Stimulated activated CD4-positive, alpha-beta T cell treated with anti-CD3 and anti-CD28 coated beads, Interleukin-1b, Interleukin-23, amount 100 ng/mL, for 24 hours (primary cell): Measurements from ENCODE around the gene KIAA2012.

Source experiments
- DNase-seq, 4 experiments: peaks; one replicate each; pipeline ENCODE4 v3.0.0-alpha.2; 2020; ENCODE audit warnings: low read depth in 4 of 4, low spot score in 1 of 4

Gene KIAA2012

DNA sequence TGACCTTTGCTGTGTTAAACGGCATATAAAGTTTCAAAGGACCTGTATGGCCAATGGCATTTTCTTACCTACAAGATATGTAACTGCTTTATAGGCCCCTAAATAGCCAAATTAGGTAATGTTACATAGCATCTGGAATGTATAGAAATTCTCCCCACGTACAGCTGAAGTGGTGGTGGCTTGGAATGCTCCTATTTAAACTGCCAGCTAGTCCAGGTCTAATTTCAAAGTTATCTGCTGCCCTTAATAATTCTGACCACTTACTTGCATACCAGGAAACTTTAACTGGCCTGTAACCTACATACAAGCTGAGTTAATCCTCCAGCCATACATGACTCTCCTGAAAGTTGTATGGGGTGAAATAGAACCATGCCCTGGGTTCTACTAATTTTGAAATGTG lies 1.3 kb downstream of the KIAA2012 start:
- no peak for DNase-seq

DNA sequence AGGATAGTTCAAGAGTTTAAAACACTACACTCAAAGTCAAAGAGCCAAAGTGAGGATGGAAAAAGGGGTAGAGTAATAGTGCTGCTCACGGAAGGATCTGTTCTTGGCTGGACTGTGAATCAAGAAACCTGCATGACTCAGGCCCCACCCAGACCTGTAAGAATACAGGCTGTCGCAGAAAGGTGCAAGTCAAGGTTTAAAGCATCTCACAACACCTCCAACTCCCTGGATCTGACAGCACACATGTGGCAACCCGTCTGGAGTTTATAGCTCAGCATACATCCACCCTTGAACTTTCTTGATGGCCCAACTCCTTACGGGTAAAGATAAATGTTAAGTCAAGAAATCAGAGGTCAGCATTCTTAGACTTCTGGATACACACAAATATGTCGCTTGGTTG lies 6.3 kb downstream of the KIAA2012 start:
- DNase-seq = no peak

DNA sequence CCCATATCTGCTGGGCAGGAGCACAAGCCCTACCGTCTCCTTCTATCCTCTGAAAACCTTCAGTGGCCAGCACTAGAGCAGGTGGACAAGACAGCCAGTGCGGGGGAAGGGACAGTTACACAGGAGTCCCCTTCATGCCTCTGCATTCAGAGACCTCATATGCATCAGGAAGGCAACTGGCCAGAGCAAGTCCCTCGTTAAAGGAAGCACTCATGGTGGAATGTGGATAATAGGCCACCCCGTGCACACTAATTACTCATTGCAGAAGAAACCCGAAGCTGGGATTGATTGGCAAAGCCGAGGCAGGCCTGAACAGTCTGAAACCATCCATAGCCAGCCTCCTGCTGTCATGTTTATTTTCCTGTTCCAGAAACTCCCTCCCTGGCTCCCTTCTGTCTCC lies 11.2 kb downstream of the KIAA2012 start:
- no peak for DNase-seq

DNA sequence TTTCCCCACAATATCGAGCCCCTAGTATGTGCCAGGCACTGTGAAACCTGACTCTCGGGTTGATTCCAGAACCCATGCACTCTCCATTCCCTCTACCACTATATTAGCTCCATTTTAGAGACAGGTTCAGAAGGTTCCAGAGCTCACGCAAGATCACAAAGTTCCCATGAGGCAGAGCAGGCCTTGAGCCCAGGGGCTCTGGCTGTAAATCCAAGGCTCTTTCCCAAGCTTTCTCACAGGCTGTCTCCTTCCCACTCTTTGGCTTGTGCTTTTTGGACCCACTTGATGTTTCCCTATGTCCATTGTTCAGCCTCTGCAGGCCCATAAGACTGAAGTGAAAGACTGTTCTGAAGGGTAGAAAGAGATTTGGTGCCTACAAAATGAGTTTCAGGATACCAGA lies 15.7 kb downstream of the KIAA2012 start:
- no peak for DNase-seq

DNA sequence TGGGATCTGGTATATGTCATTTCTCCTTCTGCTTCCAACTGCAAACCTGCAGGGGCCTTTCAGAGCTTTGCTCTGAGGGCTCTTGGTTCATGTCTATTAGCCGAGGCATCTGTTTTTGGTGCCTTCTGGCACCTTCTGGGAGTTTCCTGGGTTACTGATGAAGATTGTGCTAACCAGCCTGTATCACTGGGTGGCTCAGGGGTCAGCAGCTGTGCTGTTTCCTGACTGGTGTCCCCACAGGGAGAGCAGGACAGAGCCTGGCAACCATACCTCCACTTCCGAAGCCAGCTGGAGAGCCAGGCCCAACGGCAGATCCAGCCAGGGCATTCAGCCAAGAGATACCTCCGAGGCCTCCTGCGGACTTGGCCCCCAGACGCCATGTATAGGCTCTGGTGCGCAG lies 17.5 kb downstream of the KIAA2012 start:
- DNase-seq = no peak

DNA sequence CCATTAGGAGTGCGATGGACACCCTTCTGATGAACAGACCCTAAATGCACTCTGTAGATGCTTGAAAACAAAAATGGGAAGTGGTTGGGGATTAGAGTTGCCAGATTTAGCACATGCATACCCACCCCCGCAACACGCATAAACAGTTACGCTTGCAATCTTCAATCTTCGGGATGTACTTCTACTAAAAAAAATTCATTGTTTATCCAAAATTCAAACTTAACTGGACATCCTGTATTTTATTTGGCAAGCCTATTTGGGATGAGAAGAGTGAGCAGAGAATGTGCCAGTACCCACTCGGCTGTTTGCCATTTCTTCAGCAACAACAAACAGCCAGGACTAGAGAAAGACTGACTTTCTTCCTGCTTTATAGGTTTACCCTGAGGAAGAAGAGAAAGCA lies 18.4 kb downstream of the KIAA2012 start:
- DNase-seq = no peak

DNA sequence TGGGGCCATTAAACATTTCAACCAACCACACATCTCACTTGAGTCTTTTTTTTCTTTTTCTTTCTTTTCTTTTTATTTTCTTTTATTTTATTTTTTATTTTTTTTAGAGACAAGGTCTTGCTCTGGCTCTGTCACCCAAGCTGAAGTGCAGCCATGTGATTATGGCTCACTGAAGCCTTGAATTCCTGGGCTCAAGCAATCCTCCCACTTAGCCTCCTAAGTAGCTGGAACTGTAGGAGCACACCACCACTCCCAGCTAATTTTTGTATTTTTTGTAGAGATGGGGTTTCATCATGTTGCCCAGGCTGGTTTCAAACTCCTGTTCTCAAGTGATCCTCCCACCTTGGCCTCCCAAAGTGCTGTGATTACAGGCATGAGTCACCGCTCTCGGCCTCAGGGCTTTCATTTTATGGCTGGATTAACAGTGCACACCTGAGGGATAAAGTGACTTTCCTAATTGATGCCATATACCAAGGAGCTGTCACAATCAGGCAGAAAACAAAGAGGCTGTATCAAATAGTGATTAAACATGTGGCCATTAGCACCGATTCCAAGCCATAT lies 21.5 kb downstream of the KIAA2012 start:
- DNase-seq = no peak

DNA sequence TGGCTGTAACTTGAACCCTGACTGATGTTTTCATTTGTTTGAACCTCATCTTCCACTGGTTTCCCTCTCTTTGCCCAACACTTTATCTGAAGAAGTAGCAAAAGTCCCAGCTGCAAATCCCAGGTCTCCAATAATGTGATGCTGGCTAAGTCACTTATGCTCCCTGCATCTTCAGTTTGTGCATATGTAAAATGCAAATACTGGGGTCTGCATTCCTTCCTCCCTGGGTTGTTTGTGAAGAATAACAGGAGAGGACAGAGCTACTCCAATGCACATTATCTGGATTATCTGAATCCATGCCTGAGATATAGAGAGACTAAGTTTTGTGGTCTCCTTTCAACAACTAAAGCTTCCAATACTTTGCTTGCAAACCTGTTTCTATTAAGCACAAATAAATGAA lies 22.2 kb downstream of the KIAA2012 start:
- DNase-seq = no peak

DNA sequence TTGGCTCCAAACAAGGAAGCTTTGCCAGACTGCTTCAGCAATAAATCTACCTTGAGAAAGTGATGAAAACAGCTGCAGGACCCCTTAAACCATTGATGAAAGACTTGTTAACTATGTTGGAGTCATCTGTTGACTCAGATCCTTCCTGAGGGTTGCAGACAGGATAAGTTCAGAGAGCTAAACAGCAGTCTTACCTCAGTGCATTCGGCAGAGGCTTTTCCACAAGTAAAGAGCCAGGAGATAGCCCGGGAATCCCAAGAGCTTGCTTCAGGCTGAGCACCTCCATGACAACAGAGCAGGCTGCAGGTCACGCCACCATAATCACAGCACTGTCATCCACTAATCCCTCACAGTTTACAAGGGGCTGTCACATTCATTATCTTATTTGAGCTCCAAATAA lies 23.7 kb downstream of the KIAA2012 start:
- no peak for DNase-seq

DNA sequence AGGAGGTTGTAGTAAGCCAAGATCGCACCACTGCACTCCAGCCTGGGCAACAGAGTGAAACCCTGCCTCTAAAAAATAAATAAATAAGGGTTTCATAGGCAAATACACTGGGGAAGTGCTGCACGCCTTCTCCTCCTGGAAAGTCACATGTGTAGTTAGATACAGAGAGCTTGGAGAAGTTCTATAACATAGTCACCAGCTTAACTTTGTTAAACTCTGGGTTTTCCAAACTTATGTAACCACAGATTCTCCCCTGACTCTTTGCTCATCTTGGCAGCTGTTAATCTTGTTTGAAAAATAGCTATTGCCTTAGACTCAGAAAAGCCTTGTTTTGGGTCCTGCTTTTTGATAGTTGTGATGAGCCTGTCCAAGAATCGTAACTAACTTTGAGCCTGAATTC lies 25.2 kb downstream of the KIAA2012 start:
- no peak for DNase-seq

DNA sequence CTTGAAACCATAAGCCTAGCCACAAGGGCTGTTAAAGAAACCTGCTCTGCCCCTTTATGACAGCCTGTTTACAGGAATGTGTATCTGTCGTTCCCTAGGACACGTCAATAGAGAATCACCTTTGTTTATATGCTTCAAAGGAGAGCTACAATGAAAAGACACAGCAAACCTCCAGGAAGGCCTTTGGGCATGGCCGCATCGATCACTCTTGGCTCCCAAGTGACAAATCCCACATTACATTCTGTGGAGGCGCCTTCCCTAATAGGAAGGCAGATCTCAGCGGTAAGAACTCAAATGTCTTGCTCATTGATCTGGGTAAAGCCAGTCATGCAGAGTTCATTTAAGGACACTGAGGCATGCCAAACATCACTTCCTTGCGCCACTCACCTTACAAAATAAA lies 26.5 kb downstream of the KIAA2012 start:
- no peak for DNase-seq

DNA sequence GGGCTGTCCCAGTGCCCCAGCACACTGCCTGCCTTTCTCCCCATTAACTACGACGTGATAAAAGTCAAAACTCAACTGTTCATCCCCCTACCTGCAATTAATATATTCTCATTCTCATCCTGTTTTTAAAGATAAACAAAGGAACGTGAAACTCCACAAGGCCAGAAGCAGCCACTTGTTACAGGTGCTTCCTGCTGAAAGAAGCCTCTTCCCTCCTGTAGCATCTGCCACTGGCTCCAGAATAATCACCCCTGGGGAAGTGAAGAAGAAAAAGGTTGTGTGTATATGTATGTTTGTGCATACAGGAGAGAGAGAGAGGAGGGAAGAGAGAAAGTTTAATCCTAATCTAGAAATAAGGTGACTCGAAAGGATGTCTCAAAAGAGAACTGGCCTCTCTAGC lies 27.1 kb downstream of the KIAA2012 start:
- no peak for DNase-seq

DNA sequence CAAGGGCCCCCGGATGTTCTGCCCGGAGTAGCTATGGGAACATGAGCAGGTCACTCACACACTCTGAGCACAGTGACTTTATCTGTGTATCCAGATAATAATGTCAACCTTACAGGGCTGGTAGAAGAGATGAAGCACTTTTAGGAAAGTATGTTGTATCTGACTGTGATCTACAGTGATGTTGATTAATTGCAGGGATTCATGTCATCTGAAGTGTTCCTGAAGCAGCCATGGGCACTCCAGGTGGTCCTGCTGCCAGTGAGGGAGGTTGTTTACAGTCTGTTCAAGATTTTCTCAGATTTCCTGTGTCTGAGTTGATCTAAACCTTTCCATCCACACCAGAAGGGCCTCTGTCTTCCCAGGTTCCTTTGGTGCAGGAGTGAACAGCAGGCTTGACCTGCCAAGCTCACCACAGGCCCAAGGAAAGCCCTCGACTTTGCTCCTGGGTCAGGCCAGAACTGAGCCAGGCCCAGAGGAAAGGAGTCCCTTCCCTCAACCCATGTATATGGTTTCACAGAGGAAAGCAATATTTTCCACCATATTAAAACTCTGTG lies 28.0 kb downstream of the KIAA2012 start:
- no peak for DNase-seq

DNA sequence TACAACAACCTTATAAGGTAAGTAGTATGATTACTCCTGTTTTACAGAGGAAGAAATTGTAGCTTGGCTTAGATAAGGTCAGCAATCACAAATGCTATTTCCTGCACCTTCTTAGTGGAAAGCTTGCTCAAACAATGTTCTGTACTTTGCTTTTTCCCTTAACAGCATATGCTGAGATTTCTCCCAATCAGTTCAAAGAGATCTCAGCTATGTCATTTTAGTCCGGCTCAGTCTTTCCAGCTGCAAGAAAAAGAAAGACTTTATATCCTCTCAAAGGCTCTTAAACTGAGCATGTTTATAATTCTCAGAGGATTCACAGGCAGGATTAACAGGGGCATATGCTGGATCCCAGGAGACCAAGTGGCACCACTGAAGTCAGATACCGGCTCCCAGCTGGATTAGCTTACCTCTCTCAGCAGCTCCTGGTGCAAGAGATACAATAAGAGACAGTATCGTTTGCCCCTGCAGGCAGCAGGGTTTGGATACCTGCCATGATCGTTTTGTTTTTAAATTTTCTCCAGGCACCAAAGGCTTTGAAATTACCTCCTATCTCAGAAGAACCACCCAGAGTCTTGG lies 29.5 kb downstream of the KIAA2012 start:
- DNase-seq = no peak

DNA sequence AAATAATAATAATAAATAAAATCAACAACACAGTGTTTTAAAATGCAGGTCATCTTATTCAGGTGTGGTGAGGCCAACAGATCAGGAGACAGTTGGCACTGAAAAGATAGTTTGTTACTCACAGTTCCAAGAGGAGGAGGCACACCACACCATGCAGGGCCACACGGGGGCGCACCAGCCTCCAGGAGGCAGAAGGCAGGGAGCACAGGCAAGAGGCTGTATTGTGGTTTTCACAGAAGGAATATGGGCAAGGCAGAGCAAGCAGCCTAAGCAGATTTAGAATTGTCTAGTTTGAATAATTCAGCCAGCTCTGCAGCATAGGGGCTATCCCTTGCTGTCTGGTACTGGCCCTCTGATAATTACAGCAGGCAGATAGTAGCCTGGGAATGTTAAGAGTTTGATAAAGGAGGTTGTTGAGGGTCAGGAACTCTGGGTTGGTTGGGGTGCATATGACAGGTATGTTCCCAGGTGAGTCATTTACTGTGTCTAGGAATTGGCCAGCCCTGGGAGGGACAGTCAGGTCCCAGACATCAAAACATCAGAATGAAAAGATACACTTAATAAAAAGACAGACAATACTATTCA lies 31.3 kb downstream of the KIAA2012 start:
- peak in 2 of 4 experiments; percentile 0 to 44 for DNase-seq

DNA sequence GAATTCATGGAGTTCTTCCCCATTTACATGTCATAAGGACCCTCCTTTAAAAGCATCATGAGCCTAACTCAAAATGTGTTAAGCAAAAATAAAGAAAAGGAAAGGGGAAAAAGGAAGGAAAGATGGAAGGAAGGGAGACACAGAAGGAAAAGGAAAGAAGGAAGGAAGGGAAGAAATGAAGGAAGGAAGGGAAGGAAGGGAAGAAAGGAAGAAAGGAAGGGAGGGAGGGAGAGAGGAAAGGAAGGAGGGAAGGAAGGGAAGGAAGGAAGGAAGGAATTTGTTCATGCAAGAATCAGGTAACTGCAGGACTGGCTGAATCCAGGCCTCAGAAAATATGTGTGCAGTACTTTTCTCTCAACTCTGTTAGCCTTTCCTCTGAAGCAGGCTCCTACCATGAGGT lies 32.0 kb downstream of the KIAA2012 start:
- no peak for DNase-seq

DNA sequence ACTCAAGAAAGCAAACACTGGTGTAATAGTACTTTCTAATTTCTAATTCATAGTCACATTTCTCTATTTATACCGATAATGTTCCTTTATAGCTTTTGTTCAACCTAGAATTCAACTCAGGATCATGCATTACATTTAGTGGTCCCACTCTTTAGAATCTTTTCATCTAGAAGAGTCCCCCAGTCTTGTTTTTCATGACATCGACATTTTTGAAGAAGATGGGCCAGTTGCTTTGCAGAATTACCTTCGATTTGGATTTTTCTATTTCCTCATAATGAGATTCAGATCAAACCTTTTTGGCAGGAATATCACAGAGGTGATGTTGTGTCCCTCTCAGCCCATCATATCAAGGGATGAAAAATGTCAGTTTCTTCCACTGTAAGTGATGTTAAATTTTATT lies 35.3 kb downstream of the KIAA2012 start:
- no peak for DNase-seq

DNA sequence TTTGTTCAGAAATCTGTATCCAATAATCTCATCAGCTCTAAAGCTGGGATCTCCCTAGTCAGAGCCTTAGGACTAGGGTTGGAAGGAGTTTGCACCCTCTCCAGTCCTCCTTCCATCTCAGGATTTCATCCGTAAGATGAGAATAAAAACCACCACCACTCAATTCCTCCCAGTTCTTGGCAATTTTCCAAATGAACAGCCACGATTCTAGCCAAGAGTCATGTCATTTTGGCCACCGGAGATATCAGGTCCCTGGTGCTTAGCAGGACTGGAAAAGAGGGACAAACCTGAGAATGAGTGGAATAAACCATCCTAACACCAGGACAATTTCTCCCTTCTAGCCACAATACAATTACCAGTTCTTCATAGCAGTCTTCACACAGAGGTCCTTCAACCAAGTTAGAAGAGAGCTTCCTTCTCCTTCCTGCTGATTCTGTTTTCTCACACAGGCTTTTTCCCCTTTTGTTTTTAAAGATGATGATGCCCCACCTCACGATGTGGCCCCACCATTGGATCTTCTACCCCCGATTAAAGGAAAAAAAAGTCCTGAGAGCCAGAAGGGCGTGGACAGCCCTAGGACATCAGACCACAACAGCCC lies 36.2 kb downstream of the KIAA2012 start:
- no peak for DNase-seq

DNA sequence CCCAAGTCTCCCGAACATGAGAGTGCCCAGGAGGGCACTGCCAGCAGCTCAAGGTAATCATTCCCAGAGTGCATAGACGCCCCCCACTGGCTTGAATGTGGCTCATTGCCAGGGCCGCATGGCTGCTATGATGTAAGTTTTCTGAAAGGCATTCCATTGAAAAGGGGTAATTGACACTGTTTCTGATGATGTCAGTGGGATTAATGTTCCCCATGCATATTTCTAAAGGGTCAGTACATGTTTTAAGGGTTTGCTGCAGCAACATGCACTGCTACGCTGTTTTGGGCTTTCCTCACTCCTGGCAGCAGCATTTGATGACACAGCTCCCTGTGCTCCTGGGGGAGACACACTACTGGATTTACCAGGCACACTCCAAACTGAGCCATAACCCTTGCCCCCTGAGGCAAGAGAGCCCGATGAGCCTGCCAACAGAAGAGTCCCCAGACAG lies 36.7 kb downstream of the KIAA2012 start:
- DNase-seq = no peak

DNA sequence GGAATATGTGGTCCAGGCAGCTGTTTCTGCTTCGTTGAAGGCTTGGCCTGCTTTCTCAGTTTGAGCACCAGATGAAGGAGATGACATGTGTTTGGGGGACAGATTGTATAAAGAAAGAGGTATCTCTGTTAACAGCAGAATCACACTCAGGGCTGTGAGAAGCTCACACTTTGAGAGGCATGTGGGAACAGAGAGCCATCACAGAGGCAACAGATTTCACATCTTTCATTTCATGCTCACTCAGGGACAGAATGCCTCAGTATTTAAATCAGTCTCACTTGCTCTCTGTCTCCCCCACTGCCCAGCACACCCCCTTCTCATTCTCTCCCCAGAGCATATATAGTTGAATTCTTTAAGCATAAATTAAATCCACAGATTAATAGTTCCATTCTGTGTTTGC lies 37.4 kb downstream of the KIAA2012 start:
- DNase-seq = no peak

DNA sequence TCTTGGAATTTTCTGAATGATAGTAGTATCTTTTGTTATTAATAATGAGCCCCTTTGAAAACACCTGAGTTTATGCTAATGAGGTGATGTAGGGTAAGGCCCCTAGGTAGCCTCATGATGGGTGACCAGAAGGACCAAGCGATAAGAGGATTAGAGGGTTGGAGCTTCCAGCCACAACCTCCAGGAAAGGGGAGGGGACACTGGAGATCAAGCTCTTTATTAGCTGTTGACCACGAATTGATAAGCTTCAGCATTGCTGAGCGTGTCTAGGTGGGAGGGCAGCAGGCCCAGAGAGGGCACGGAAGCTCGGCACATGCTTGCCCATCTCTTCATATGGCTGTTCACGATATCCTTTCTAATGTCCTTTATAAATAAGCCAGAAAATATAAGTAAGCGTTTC lies 39.0 kb downstream of the KIAA2012 start:
- no peak for DNase-seq

DNA sequence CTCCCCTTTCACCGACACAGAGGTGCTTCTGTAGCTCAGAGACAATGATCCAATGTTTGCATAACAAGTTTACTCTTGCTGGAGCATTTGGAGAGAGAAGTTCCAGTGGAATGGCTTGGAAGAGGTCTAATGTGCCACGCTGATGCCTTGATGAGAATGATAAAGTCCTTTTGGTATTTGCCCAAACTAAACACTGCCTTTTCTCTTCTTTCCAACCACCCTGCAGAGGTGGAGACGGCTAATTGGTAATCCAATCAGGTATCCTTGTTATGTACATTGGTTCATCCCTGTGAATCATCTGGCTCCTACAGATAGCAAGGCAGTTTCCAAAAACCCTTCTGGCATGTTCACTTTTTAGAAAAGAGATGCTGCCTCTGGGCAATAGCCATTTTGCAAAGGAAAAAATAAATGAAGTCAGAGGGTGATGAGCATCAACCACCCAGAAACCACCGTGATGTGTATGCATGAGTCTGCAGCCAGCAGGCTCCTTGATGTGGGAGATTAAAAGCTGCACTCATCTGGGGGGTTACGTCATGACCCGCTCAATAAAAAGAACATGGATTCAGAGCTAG lies 40.6 kb downstream of the KIAA2012 start:
- DNase-seq = no peak
